ENCODE data around the gene DIP2C.

The DIP2C gene

DNA sequence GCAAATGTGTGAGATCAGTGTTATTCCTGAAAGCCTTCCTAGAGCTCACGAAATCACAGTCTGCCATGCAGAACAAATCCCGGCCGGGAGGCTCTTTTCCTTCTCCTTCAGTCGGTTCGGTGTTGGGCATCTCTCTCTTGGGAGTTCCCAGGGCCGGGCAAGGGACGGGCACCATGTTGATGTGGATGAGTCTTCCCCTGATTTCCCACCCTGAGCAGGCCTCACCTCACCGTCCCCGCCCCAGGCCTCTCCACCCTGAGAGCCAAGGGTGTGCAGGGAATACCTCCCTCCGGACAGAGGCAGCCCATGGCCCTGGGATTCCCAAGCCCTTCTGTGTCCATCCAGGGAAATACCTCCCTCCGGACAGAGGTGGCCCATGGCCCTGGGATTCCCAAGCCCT lies 28.0 kb upstream of the DIP2C start:
- TF ChIP-seq, protein P1, sequence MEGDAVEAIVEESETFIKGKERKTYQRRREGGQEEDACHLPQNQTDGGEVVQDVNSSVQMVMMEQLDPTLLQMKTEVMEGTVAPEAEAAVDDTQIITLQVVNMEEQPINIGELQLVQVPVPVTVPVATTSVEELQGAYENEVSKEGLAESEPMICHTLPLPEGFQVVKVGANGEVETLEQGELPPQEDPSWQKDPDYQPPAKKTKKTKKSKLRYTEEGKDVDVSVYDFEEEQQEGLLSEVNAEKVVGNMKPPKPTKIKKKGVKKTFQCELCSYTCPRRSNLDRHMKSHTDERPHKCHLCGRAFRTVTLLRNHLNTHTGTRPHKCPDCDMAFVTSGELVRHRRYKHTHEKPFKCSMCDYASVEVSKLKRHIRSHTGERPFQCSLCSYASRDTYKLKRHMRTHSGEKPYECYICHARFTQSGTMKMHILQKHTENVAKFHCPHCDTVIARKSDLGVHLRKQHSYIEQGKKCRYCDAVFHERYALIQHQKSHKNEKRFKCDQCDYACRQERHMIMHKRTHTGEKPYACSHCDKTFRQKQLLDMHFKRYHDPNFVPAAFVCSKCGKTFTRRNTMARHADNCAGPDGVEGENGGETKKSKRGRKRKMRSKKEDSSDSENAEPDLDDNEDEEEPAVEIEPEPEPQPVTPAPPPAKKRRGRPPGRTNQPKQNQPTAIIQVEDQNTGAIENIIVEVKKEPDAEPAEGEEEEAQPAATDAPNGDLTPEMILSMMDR (IDR thresholded peaks at IDR 0.05; ENCODE audit: extremely low read depth, insufficient read depth, missing control alignments), result no peak
- in situ Hi-C loops (cut with MboI; ENCODE audit: low pct_unique_long_range_greater_than_20kb, low sequenced_read_pairs, unreplicated experiment), result no loop called here
- DNase-seq (ENCODE audit: low spot score), result no peak

DNA sequence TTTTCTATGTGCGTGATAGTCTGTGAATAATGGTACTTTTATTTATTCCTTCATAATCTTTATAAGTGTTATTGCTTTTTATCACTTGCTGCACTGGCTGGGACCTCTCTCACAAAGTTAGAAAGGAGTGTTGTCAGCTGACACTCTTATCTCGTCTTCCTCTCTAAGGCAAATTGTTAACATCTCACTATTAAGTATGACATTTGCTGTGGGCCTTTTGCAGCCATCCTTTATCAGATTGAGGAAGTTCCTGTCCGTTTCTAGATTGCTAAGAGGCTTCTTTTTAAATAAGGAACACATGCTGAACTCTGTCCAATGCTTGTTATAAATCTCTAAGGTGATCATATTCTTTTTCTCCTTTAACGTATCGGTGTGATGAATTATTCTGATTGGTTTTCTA lies 27.4 kb upstream of the DIP2C start:
- in situ Hi-C loops (cut with MboI; ENCODE audit: low pct_unique_long_range_greater_than_20kb, low sequenced_read_pairs, unreplicated experiment), result no loop called here
- TF ChIP-seq, protein P1 (IDR thresholded peaks at IDR 0.05; ENCODE audit: extremely low read depth, insufficient read depth, missing control alignments), result no peak
- no peak for DNase-seq (ENCODE audit: low spot score)

DNA sequence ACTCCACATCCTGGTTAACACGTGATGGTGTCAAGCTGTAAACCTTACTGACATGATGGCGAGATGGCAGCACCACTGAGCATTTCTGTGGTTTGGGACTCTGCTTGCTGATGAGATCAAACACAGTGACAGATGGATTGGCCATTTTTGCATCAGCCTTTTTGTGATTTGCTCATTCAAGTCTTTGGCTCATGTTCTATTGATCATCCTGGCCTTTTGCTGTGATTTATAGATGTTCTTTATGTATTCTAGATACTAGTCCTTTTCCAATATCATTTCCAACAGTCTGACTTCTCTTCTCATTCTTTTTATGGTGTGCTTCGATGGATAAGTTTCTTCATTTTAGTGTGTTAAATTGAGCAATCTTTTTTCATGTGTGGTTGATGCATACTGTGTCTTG lies 24.7 kb upstream of the DIP2C start:
- TF ChIP-seq, protein P1 (IDR thresholded peaks at IDR 0.05; ENCODE audit: extremely low read depth, insufficient read depth, missing control alignments), result no peak
- in situ Hi-C loops (cut with MboI; ENCODE audit: low pct_unique_long_range_greater_than_20kb, low sequenced_read_pairs, unreplicated experiment), result no loop called here
- DNase-seq (ENCODE audit: low spot score), result no peak

DNA sequence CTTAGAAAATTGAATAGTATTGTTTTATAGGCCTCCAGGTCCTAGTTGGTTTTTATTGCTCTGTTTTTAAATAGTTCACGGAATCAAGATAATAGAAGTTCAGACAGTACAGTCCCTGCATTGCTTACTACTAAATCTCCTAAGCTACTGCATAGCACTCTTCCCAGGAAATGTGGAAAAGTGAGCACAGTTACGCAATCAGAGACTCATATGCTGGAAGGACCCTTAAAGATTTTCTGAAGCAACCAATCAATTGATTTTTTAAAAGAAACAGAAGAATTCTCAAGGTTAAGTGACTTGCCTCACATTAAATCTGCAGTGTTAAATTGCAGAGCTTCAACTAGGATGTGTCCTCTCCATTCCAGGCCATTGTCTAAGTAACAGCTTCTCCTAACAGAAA lies 23.1 kb upstream of the DIP2C start:
- DNase-seq (ENCODE audit: low spot score), result no peak
- TF ChIP-seq, protein P1 (IDR thresholded peaks at IDR 0.05; ENCODE audit: extremely low read depth, insufficient read depth, missing control alignments), result no peak
- in situ Hi-C loops (cut with MboI; ENCODE audit: low pct_unique_long_range_greater_than_20kb, low sequenced_read_pairs, unreplicated experiment), result no loop called here

DNA sequence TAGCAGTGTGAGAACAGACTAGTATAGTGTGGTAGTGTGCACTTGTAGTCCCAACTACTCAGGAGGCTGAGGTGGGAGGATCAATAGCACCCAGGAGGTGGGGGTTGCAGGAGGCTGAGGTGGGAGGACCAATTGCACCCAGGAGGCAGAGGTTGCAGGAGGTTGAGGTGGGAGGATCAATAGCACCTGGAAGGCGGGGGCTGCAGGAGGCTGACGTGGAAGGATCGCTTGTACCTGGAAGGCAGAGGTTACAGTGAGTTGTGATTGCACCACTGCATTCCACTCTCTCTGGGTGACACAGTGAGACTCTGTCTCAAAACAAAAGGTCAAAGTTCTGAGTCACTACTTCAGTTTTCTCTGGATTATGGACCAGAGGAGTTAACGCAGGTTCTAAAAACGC lies 22.6 kb upstream of the DIP2C start:
- TF ChIP-seq, protein P1 (IDR thresholded peaks at IDR 0.05; ENCODE audit: extremely low read depth, insufficient read depth, missing control alignments), result no peak
- in situ Hi-C loops (cut with MboI; ENCODE audit: low pct_unique_long_range_greater_than_20kb, low sequenced_read_pairs, unreplicated experiment), result no loop called here
- DNase-seq (ENCODE audit: low spot score), result no peak

DNA sequence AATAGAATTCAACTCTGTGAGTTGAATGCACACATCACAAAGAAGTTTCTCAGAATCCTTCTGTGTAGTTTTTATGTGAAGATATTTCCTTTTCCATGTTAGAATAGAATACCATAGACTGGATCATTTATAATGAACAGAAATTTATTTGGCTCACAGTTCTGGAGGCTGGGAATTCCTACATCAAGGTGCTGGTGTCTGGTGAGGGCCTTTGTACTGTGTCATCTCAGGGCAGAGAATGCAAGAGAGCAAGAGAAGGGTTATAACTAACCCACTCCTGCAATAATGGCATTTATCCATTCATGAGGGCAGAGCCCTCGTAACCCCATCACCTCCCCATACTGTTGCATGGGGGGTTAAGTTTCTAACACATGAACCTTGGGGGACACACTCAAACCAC lies 18.4 kb upstream of the DIP2C start:
- no peak for DNase-seq (ENCODE audit: low spot score)
- in situ Hi-C loops (cut with MboI; ENCODE audit: low pct_unique_long_range_greater_than_20kb, low sequenced_read_pairs, unreplicated experiment), result no loop called here
- TF ChIP-seq, protein P1 (IDR thresholded peaks at IDR 0.05; ENCODE audit: extremely low read depth, insufficient read depth, missing control alignments), result no peak

DNA sequence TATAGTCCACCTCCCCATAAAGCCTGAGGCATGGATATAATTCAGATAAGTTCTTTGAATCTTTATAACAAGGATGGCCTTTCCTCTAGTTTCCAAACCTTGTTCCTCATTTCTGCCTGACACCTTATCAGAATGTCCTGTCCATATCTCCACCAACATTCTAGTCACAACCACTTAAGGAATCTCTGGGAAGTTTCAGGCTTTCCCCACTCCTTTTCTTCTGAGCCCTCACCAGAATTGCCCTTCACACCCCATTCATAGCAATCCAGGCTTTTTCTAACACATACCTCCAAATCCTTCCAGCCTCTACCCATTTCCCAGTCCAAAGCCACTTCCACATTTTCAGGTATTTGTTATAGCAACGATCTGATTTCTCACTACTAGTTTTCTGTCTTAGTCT lies 18.0 kb upstream of the DIP2C start:
- in situ Hi-C loops (cut with MboI; ENCODE audit: low pct_unique_long_range_greater_than_20kb, low sequenced_read_pairs, unreplicated experiment), result no loop called here
- no peak for DNase-seq (ENCODE audit: low spot score)
- TF ChIP-seq, protein P1 (IDR thresholded peaks at IDR 0.05; ENCODE audit: extremely low read depth, insufficient read depth, missing control alignments), result no peak
